Peyer's patch (tissue), 4 donors: ENCODE results near the gene TMEM119.

Experiments used
- CTCF ChIP-seq, 6 experiments: fragments of 450-650 bp in 4 of 6; fragments of 200-600 bp in 2 of 6; sonication (generic) in 1 of 6; IDR thresholded peaks; one replicate each; pipeline ENCODE4 v1.5.1; 2017 to 2019; ENCODE audit warnings: antibody characterized with exemption in 6 of 6, mild to moderate bottlenecking in 3 of 6, moderate library complexity in 1 of 6
- POLR2A ChIP-seq, 2 donors: fragments of 450-650 bp; IDR thresholded peaks; one replicate each; pipeline ENCODE4 v1.5.1; 2017; ENCODE audit warnings: antibody characterized with exemption in 2 of 2, mild to moderate bottlenecking in 2 of 2, moderate library complexity in 2 of 2

DNA sequence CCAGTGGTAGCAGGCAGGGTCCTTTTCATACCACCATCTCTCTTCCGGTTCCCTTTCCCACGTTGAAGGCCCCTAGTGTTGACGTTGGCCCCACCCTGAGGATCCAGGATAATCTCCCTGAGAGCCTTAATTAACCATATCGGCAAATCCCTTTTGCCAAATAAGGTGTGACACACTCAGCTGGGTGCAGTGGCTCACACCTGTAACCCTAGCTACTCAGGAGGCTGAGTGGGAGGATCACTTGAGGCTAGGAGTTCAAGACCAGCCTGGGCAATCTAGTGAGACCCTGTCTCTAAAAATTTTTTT lies 2.8 kb upstream of the TMEM119 start:
- TF ChIP-seq CTCF (IDR thresholded peaks at IDR 0.05) (no peak), POLR2A (IDR thresholded peaks at IDR 0.05) (no peak)
